Kidney (tissue), 14 donors: ENCODE measurements around the gene BTG1. TPM values are rescaled to one million over a fixed set of nuclear protein-coding genes. Genes with fewer than 3 reads are reported as not detected.

Source experiments
- DNase-seq, 5 donors: peaks; one replicate each; pipeline ENCODE4 v3.0.0-alpha.2; 2013 to 2020
- FAIRE-seq: peaks from 2 replicates; lab custom pipeline; 2012; peaks lifted over from hg19 to GRCh38; lab: Jason Lieb, UNC
- H3K27ac ChIP-seq, 2 donors: one replicate each; pipeline ENCODE4 v1.7.0; 2013; ENCODE audit warnings: low read depth in 2 of 2, low read length in 2 of 2, inconsistent platforms in 1 of 2
- H3K27me3 ChIP-seq: one replicate; pipeline ENCODE4 v1.7.1; 2013; ENCODE audit warnings: low read length, inconsistent platforms; ENCODE audit not compliant: control insufficient read depth, insufficient read depth
- H3K36me3 ChIP-seq, 3 donors: one replicate each; pipeline versions ENCODE4 v1.7.0 to v1.7.1; 2013; ENCODE audit warnings: low read length in 3 of 3, control low read depth in 1 of 3, inconsistent platforms in 1 of 3; ENCODE audit not compliant: insufficient read depth in 3 of 3, control insufficient read depth in 2 of 3
- H3K4me1 ChIP-seq, 3 donors: one replicate each; pipeline versions ENCODE4 v1.7.0 to v1.7.1; 2013; ENCODE audit warnings: low read length in 3 of 3, inconsistent platforms in 1 of 3, low read depth in 1 of 3; ENCODE audit not compliant: control insufficient read depth in 2 of 3, insufficient read depth in 2 of 3
- H3K4me3 ChIP-seq, 3 donors: one replicate each; pipeline versions ENCODE4 v1.7.0 to v1.8.1; 2013; ENCODE audit warnings: low read length in 3 of 3, control low read depth in 1 of 3, inconsistent platforms in 1 of 3
- H3K9ac ChIP-seq, 3 donors: one replicate each; pipeline versions ENCODE4 v1.7.0 to v1.7.1; 2013; ENCODE audit warnings: low read length in 3 of 3, control low read depth in 1 of 3, inconsistent platforms in 1 of 3
- H3K9me3 ChIP-seq, 3 donors: one replicate each; pipeline versions ENCODE4 v1.7.0 to v1.7.1; 2013; ENCODE audit warnings: low read length in 3 of 3, control low read depth in 1 of 3, inconsistent platforms in 1 of 3; ENCODE audit not compliant: control insufficient read depth in 2 of 3, insufficient read depth in 1 of 3
- CTCF ChIP-seq: IDR thresholded peaks from 3 replicates; pipeline ENCODE4 v1.5.1; 2012; ENCODE audit warnings: mild to moderate bottlenecking, moderate library complexity, borderline replicate concordance; ENCODE audit not compliant: insufficient read depth; ENCODE audit errors: extremely low read depth
- intact Hi-C: fragments of 100-400 bp; cut with DNase I; formaldehyde crosslinking; loops from one replicate; pipeline ENCODE4 v1.11.1; 2022
- polyA plus RNA-seq: library from polyadenylated mRNA; stranded (reverse); fragments of 350-450 nt; fragmentation: Illumina TruSeq; extraction: RNeasy Lipid Tissue Mini Kit (QIAGEN cat#74804); gene quantifications from one replicate; pipeline ENCODE4 v1.2.3, GENCODE V29; 2014; ENCODE audit warnings: low read depth, low replicate concordance; ENCODE audit not compliant: insufficient read depth
- total RNA-seq: library from RNA; stranded (reverse); fragmentation: NEBNext Ultra II Directional; extraction: Animal tissue kit (Norgen Biotek cat#: 25700); gene quantifications from one replicate; pipeline ENCODE4 v1.2.1, GENCODE V29; 2021
- donor health status: control.
- donor health status: control.
- donor health status: control.
- donor health status: control.
- donor health status: control.
- donor health status: DM: yes; HTN: yes; CAD: no.
- donor health status: Normal renal cell carcinoma (clear cell type).

The BTG1 gene
- total and polyA plus RNA-seq, 2 donors from 2014 or later = 59.9 to 173 TPM

- no peaks in the 10 kb centered on the region for H3K4me1 ChIP-seq
- H3K4me3 ChIP-seq = no peak overlapping the region
- no peak overlapping the region for H3K27ac ChIP-seq
- FAIRE-seq (no peak), DNase-seq (no peak)
- TF ChIP-seq CTCF = no peak
- H3K27me3 ChIP-seq = no peaks in the 10 kb centered on the region
- no peak overlapping the region for H3K9ac ChIP-seq
- no peaks in the 10 kb centered on the region for H3K9me3 ChIP-seq
- H3K36me3 ChIP-seq = no peaks in the 10 kb centered on the region
- intact Hi-C loops = no loop called here
These were observed 21.4 kb upstream of the BTG1 start for GRCh38 chr12:92167075-92167474.

- TF ChIP-seq CTCF = no peak
- H3K4me3 ChIP-seq = no peak overlapping the region
- intact Hi-C loops = no loop called here
- H3K4me1 ChIP-seq = no peaks in the 10 kb centered on the region
- no peak overlapping the region for H3K9ac ChIP-seq
- no peak overlapping the region for H3K27ac ChIP-seq
- FAIRE-seq (no peak), DNase-seq (no peak)
- H3K36me3 ChIP-seq = no peaks in the 10 kb centered on the region
- H3K9me3 ChIP-seq = no peaks in the 10 kb centered on the region
- no peaks in the 10 kb centered on the region for H3K27me3 ChIP-seq
These were observed 19.1 kb upstream of the BTG1 start for GRCh38 chr12:92164712-92165111.

- intact Hi-C loops = no loop called here
- no peak for TF ChIP-seq CTCF
- Histone ChIP-seq H3K9me3 (no peaks in the 10 kb centered on the region), H3K9ac (no peak overlapping the region), H3K27me3 (no peaks in the 10 kb centered on the region), H3K27ac (no peak overlapping the region), H3K4me3 (no peak overlapping the region), H3K4me1 (no peaks in the 10 kb centered on the region), H3K36me3 (no peaks in the 10 kb centered on the region)
- FAIRE-seq (no peak), DNase-seq (no peak)
These were observed 16.4 kb upstream of the BTG1 start for GRCh38 chr12:92162079-92162478.

GRCh38 chr12:92158796-92159439 lies 13.3 kb upstream of the BTG1 start:
- TF ChIP-seq CTCF = no peak
- no peak for FAIRE-seq
- Histone ChIP-seq H3K27ac (no peak overlapping the region), H3K36me3 (no peaks in the 10 kb centered on the region), H3K4me3 (no peak overlapping the region), H3K4me1 (no peaks in the 10 kb centered on the region), H3K9ac (no peak overlapping the region), H3K27me3 (no peaks in the 10 kb centered on the region), H3K9me3 (no peaks in the 10 kb centered on the region)
- DNase-seq = no peak
- intact Hi-C loops = no loop called here
